Colonic mucosa (tissue), 4 donors: ENCODE results near the gene SIX2. TPM values are rescaled to one million over a fixed set of nuclear protein-coding genes. Genes with fewer than 3 reads are reported as not detected.

Source experiments
- DNase-seq: peaks from one replicate; pipeline ENCODE4 v3.0.0-alpha.2; 2020
- H3K27ac ChIP-seq: fragments of 200-600 bp; one replicate; pipeline ENCODE4 v1.8.0; 2021
- H3K27me3 ChIP-seq: fragments of 200-600 bp; one replicate; pipeline ENCODE4 v1.8.0; 2021
- H3K36me3 ChIP-seq: fragments of 200-600 bp; one replicate; pipeline ENCODE4 v1.8.0; 2021
- H3K4me1 ChIP-seq: fragments of 200-600 bp; one replicate; pipeline ENCODE4 v1.8.0; 2021; ENCODE audit warnings: mild to moderate bottlenecking
- H3K4me3 ChIP-seq: fragments of 200-600 bp; one replicate; pipeline ENCODE4 v1.8.0; 2021
- H3K9ac ChIP-seq, 2 donors: one replicate each; pipeline ENCODE4 v1.7.0; 2013; ENCODE audit warnings: control low read depth in 2 of 2, low read depth in 2 of 2, low read length in 2 of 2
- H3K9me3 ChIP-seq: fragments of 200-600 bp; one replicate; pipeline ENCODE4 v1.8.0; 2021
- intact Hi-C: fragments of 100-400 bp; cut with DNase I; formaldehyde crosslinking; loops from one replicate; pipeline ENCODE4 v1.14.1; 2022
- total RNA-seq, 2 donors: library from RNA; stranded (reverse); fragmentation: NEBNext Ultra II Directional in 1 of 2; extraction: Animal tissue kit (Norgen Biotek cat#: 25700) in 1 of 2; gene quantifications; one replicate each; pipeline ENCODE4 v1.2.1, GENCODE V29; 2021
- TF ChIP-seq, protein P1 (sequence below): fragments of 200-600 bp; IDR thresholded peaks from one replicate; pipeline ENCODE4 v1.8.0; 2022; ENCODE audit warnings: antibody characterized with exemption, mild to moderate bottlenecking
- donor health status: healthy.
- donor health status: DM: no; HTN: no; CAD: no.
- donor health status: DM: no; HTN: no; CAD: no.

The SIX2 gene
- total RNA-seq, 2 donors from 2014 or later = 0.10 TPM; not detected in 1

DNA sequence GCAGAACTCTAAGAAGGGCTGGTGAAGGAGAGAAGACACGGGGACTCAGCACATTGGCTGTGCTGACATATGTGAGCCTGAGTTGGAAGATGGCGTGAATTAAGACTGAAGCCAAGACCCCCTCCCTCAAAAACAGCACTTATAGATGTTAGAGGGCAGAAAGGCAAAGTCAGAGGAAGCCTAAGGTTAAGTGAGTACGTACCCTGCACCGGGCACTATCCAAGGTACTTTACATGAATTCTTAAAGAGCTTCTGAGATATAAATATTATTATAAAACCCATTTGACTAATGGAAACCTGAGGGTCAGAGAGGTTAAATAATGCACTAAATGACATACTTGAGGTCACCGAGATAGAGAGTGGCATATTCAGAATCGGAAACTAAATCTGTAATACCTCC, 42.2 kb downstream of the SIX2 start:
- DNase-seq = no peak
- H3K9ac ChIP-seq = no peak overlapping the region
- TF ChIP-seq, protein P1, sequence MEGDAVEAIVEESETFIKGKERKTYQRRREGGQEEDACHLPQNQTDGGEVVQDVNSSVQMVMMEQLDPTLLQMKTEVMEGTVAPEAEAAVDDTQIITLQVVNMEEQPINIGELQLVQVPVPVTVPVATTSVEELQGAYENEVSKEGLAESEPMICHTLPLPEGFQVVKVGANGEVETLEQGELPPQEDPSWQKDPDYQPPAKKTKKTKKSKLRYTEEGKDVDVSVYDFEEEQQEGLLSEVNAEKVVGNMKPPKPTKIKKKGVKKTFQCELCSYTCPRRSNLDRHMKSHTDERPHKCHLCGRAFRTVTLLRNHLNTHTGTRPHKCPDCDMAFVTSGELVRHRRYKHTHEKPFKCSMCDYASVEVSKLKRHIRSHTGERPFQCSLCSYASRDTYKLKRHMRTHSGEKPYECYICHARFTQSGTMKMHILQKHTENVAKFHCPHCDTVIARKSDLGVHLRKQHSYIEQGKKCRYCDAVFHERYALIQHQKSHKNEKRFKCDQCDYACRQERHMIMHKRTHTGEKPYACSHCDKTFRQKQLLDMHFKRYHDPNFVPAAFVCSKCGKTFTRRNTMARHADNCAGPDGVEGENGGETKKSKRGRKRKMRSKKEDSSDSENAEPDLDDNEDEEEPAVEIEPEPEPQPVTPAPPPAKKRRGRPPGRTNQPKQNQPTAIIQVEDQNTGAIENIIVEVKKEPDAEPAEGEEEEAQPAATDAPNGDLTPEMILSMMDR = no peak
- H3K27ac ChIP-seq = no peak overlapping the region
- no peak overlapping the region for H3K4me3 ChIP-seq
- no peaks in the 10 kb centered on the region for H3K9me3 ChIP-seq
- no peaks in the 10 kb centered on the region for H3K36me3 ChIP-seq
- intact Hi-C loops = no loop called here
- H3K4me1 ChIP-seq = no peaks in the 10 kb centered on the region
- H3K27me3 ChIP-seq = no peaks in the 10 kb centered on the region

DNA sequence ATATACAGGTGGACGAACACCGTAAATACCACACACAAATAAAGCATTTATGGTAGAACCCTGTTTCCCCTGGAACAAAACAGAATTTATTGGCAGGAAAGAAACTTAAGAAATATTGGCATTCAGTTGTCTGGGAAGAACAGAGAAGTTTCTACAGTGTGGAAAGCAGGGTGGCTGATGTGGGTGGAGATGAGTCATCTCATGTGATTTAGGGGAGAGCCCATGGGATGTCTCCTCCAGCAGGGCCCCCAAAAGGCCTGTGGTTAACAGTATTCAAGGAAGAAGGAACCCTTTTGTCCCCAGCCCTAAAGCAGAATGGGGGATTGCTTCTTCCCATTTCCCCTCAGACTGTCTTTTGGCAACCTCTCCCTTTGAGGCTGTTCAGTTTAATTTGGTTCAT, 43.6 kb downstream of the SIX2 start:
- intact Hi-C loops = no loop called here

DNA sequence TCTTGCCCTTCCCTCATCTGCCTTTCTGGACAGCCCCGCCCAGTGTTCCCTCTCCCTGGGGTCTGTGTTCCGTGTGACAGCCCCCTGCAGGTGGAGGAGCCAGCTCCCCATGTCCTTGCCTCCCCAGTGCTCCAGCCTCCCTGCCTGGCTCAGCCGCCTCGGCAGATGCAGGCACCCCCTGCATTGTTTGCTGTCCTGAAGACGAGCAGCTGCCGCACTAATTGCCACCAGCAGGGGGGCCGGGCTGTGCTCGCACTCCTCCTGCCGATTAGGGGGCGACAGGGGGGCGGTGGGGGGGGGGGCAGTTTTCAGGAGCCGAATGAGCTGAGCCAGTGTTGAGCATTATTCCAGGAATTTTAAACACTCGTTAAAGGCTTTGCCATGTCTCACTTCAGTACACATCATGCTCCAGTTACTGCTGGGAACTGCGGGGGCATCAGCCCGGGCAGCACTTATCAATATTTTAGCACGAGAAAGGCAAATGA, 44.5 kb downstream of the SIX2 start:
- Histone ChIP-seq H3K9ac (no peak overlapping the region), H3K4me1 (no peaks in the 10 kb centered on the region), H3K27ac (no peak overlapping the region), H3K9me3 (no peaks in the 10 kb centered on the region), H3K36me3 (no peaks in the 10 kb centered on the region), H3K27me3 (no peaks in the 10 kb centered on the region), H3K4me3 (no peak overlapping the region)
- intact Hi-C loops = no loop called here
- TF ChIP-seq, protein P1 = no peak
- no peak for DNase-seq

More for the DNA sequence above, 43.6 kb downstream of the SIX2 start:
- Histone ChIP-seq H3K27me3 (no peaks in the 10 kb centered on the region), H3K9ac (no peak overlapping the region), H3K27ac (no peak overlapping the region), H3K4me1 (no peaks in the 10 kb centered on the region), H3K4me3 (no peak overlapping the region), H3K9me3 (no peaks in the 10 kb centered on the region), H3K36me3 (no peaks in the 10 kb centered on the region)
- TF ChIP-seq, protein P1 = no peak
- DNase-seq = no peak

DNA sequence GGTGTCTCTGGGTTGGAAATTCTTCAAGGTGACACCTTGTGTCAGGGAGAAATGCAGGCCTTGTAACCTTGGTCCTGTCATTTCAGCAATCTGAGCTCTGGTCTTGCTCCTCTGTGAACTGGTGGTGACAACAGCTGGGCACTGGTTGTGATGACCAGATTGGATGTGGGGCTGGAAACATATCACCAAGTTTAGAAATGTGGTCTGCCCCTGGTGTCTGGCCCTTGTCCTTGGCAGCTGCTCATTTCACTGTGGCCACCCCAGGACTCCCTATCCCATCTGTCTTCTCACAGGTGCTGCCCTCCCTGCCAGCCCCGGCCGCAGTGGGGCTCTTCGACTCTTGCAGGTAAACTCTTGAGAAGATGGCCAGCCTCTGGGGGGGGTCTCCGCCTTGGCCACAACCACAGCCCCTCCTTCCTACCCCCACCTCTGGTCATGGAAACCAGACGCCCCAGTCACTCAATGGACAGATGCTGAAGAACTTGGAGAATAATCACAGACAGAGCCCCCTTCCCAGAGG, 47.0 kb downstream of the SIX2 start:
- H3K4me1 ChIP-seq = no peaks in the 10 kb centered on the region
- intact Hi-C loops = no loop called here

DNA sequence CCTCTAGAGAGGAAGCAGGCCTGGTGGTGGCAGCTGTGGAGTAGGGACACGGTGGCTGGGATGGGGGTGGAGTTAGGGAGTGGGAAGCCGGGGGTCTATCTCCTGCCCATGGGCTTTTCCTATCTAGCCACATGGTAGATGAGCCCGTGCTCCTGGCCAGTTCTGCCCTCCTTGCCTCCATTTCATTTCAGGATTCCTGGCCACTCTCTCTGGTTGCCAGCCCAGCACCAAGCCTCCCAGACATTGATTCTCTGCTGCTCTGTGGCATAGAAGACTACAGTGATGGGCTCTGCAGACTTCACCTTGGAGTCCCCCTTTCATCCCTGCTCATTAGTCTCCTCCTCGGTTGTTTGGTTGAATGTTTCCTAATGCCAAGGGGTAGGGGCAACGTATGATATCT, 48.4 kb downstream of the SIX2 start:
- no peaks in the 10 kb centered on the region for H3K9me3 ChIP-seq
- H3K9ac ChIP-seq = no peak overlapping the region
- TF ChIP-seq, protein P1 = no peak
- no peak overlapping the region for H3K4me3 ChIP-seq
- H3K27ac ChIP-seq = no peak overlapping the region
- H3K36me3 ChIP-seq = no peaks in the 10 kb centered on the region
- H3K27me3 ChIP-seq = peaks cover 4% of the 10 kb centered on the region
- H3K4me1 ChIP-seq = no peaks in the 10 kb centered on the region
- DNase-seq = no peak
- intact Hi-C loops = no loop called here

More for the DNA sequence above, 47.0 kb downstream of the SIX2 start:
- Histone ChIP-seq H3K36me3 (no peaks in the 10 kb centered on the region), H3K27me3 (peaks cover 4% of the 10 kb centered on the region), H3K27ac (no peak overlapping the region), H3K9ac (no peak overlapping the region), H3K4me3 (no peak overlapping the region), H3K9me3 (no peaks in the 10 kb centered on the region)
- no peak for DNase-seq
- TF ChIP-seq, protein P1 = no peak
